ENCODE results near the gene DCST1.
A peak's percentile ranks its signal among the peaks of the same experiment; 100 is the strongest.
"Not testable (repeated sequence)": the region's sequence is repeated elsewhere in the genome, so short reads cannot be mapped to it uniquely, and the experiment has no call there.

The DCST1 gene

GRCh38 chr1:155033524-155033923, at the start of gene DCST1, which contains the start of gene DCST2:
Gene DCST1 (plus strand): TSS chr1:155033824. CDS start chr1:155034037, 213 bp downstream.
Gene DCST2 (minus strand): TSS chr1:155033781. CDS start chr1:155033701, 80 bp downstream.
- DNase-seq (ENCODE audit: low read depth in 1 of 2, low spot score in 1 of 2) = no peak

- not testable (repeated sequence) for DNase-seq (ENCODE audit: low read depth in 1 of 2, low spot score in 1 of 2)
Measured at GRCh38 chr1:154986736-154987135, 46.9 kb upstream of the DCST1 start.

GRCh38 chr1:154987326-154987725, 46.3 kb upstream of the DCST1 start:
- DNase-seq (ENCODE audit: low read depth in 1 of 2, low spot score in 1 of 2) = no peak

GRCh38 chr1:154988058-154988954, 45.3 kb upstream of the DCST1 start:
- DNase-seq (ENCODE audit: low read depth in 1 of 2, low spot score in 1 of 2) = no peak

- DNase-seq (ENCODE audit: low read depth in 1 of 2, low spot score in 1 of 2) = no peak
Measured at GRCh38 chr1:154989195-154989860, 44.3 kb upstream of the DCST1 start.

GRCh38 chr1:154990276-154990675, 43.3 kb upstream of the DCST1 start:
- DNase-seq (ENCODE audit: low read depth in 1 of 2, low spot score in 1 of 2) = no peak

GRCh38 chr1:154992721-154993571, 40.7 kb upstream of the DCST1 start:
- no peak for DNase-seq (ENCODE audit: low read depth in 1 of 2, low spot score in 1 of 2)

- DNase-seq (ENCODE audit: low read depth in 1 of 2, low spot score in 1 of 2) = no peak
Measured at GRCh38 chr1:154993572-154994268, 39.9 kb upstream of the DCST1 start, which contains the start of gene LENEP. Gene LENEP (plus strand): TSS chr1:154993586. CDS start chr1:154993608, 22 bp downstream.

- no peak for DNase-seq (ENCODE audit: low read depth in 1 of 2, low spot score in 1 of 2)
Measured at GRCh38 chr1:154994269-154994587, 39.4 kb upstream of the DCST1 start.

GRCh38 chr1:154994591-154994990, 39.0 kb upstream of the DCST1 start:
- DNase-seq (ENCODE audit: low read depth in 1 of 2, low spot score in 1 of 2) = no peak

- not testable (repeated sequence) for DNase-seq (ENCODE audit: low read depth in 1 of 2, low spot score in 1 of 2)
Measured at GRCh38 chr1:154995301-154995983, 38.2 kb upstream of the DCST1 start.

- no peak for DNase-seq (ENCODE audit: low read depth in 1 of 2, low spot score in 1 of 2)
Measured at GRCh38 chr1:154996966-154997701, 36.5 kb upstream of the DCST1 start.

GRCh38 chr1:154998201-154998780, 35.3 kb upstream of the DCST1 start:
- DNase-seq (ENCODE audit: low read depth in 1 of 2, low spot score in 1 of 2) = no peak

GRCh38 chr1:154998818-154999570, 34.6 kb upstream of the DCST1 start:
- DNase-seq (ENCODE audit: low read depth in 1 of 2, low spot score in 1 of 2) = peak; percentile 61 to 74

GRCh38 chr1:154999571-155000410, 33.8 kb upstream of the DCST1 start:
- peak in 1 of 2 donors; percentile 49 for DNase-seq (ENCODE audit: low read depth in 1 of 2, low spot score in 1 of 2)

GRCh38 chr1:155000411-155000725, 33.3 kb upstream of the DCST1 start:
- DNase-seq (ENCODE audit: low read depth in 1 of 2, low spot score in 1 of 2) = no peak

- peak; percentile 58 to 67 for DNase-seq (ENCODE audit: low read depth in 1 of 2, low spot score in 1 of 2)
Measured at GRCh38 chr1:155000726-155001424, 32.7 kb upstream of the DCST1 start.

All from activated CD4-positive, alpha-beta T cell treated with anti-CD3 and anti-CD28 coated beads, Interleukin-2, amount 50 U/mL, for 24 hours (primary cell).